GM21723 (cell line): ENCODE data around the gene DVL1.

Source experiments
- ATAC-seq: cut with Tn5 transposase; IDR thresholded peaks from one replicate; pipeline ENCODE4 v1.9.1; 2021; ENCODE audit warnings: mild to moderate bottlenecking, moderate library complexity; ENCODE audit not compliant: unreplicated experiment

DVL1 gene

DNA sequence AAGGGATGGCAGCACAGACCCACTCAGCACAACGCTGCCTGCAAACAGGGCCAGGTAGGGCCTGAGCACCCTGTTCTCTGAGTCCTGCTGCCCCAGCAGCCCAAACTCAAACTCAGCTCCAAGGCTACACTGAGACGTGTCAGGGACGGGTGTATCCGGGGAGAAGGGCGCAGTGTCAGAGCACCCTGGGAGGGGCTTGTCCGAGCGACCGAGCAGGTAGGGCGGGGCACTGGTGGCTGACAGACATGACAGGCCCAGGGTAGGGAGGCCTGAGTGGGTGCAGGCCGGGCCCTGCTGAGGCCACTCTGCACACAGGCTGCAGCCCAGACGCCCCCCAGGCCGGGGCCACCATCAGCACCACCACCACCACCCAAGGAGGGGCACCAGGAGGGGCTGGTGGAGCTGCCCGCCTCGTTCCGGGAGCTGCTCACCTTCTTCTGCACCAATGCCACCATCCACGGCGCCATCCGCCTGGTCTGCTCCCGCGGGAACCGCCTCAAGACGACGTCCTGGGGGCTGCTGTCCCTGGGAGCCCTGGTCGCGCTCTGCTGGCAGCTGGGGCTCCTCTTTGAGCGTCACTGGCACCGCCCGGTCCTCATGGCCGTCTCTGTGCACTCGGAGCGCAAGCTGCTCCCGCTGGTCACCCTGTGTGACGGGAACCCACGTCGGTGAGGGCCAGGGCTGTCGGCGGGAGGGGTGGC is 63.5 kb downstream of the DVL1 start:
- ATAC-seq: no peak
